CD4-positive, CD25-positive, alpha-beta regulatory T cell (primary cell): ENCODE measurements around the gene SERINC3. TPM values are rescaled to one million over a fixed set of nuclear protein-coding genes. Genes with fewer than 3 reads are reported as not detected.
A peak's percentile ranks its signal among the peaks of the same experiment; 100 is the strongest.
"Not testable (repeated sequence)": the region's sequence is repeated elsewhere in the genome, so short reads cannot be mapped to it uniquely, and the experiment has no call there.

Experiments
- ATAC-seq, 2 donors: fragments of 150-1000 bp; cut with Tn5 transposase; one replicate each; pipeline ENCODE4 v1.10.0; 2021; ENCODE audit warnings: low read depth in 2 of 2, moderate number of reproducible peaks in 2 of 2, moderate library complexity in 1 of 2
- DNase-seq, 3 donors: peaks; one replicate each; pipeline versions ENCODE4 v3.0.0 to v3.0.0-alpha.2; 2012 to 2022; ENCODE audit warnings: mixed read lengths in 1 of 3
- H3K27ac ChIP-seq: one replicate; pipeline ENCODE4 v1.7.0; 2013; ENCODE audit warnings: mild to moderate bottlenecking, low read length; ENCODE audit not compliant: insufficient read depth, poor library complexity, severe bottlenecking
- H3K27me3 ChIP-seq: one replicate; pipeline ENCODE4 v1.7.0; 2013; ENCODE audit warnings: low read length; ENCODE audit not compliant: control insufficient read depth, insufficient read depth
- H3K36me3 ChIP-seq: one replicate; pipeline ENCODE4 v1.7.0; 2013; ENCODE audit warnings: mild to moderate bottlenecking, low read length, moderate library complexity; ENCODE audit not compliant: control insufficient read depth, insufficient read depth
- H3K4me1 ChIP-seq: 2 replicates; pipeline ENCODE4 v1.7.0; 2013; ENCODE audit warnings: mild to moderate bottlenecking, low read length; ENCODE audit not compliant: insufficient read depth, control insufficient read depth, poor library complexity, severe bottlenecking
- H3K4me3 ChIP-seq: one replicate; pipeline ENCODE4 v1.7.0; 2013; ENCODE audit warnings: low read depth, mild to moderate bottlenecking, low read length, moderate library complexity
- H3K9me3 ChIP-seq, 2 experiments: 1 replicate in 1 of 2; 2 replicates in 1 of 2; pipeline ENCODE4 v1.7.0; 2013; ENCODE audit warnings: low read length in 2 of 2, mild to moderate bottlenecking in 1 of 2, moderate library complexity in 1 of 2; ENCODE audit not compliant: control insufficient read depth in 2 of 2
- H3K27ac Mint-ChIP-seq, 3 donors: one replicate each; pipeline ENCODE4 v1.8.0; 2020 to 2022; ENCODE audit warnings: mild to moderate bottlenecking in 3 of 3, mixed read lengths in 3 of 3, moderate library complexity in 2 of 3
- H3K27me3 Mint-ChIP-seq: one replicate; pipeline ENCODE4 v1.8.0; 2022; ENCODE audit warnings: mild to moderate bottlenecking, mixed read lengths
- H3K36me3 Mint-ChIP-seq: one replicate; pipeline ENCODE4 v1.8.0; 2020; ENCODE audit warnings: mixed read lengths
- H3K4me1 Mint-ChIP-seq, 4 donors: one replicate each; pipeline ENCODE4 v1.8.0; 2020 to 2022; ENCODE audit warnings: mixed read lengths in 4 of 4, mild to moderate bottlenecking in 1 of 4
- H3K4me3 Mint-ChIP-seq, 4 donors: one replicate each; pipeline ENCODE4 v1.8.0; 2020 to 2022; ENCODE audit warnings: mild to moderate bottlenecking in 4 of 4, mixed read lengths in 4 of 4, moderate library complexity in 3 of 4
- H3K9me3 Mint-ChIP-seq, 7 donors: one replicate each; pipeline ENCODE4 v1.8.0; 2020 to 2022; ENCODE audit warnings: mixed read lengths in 7 of 7, mild to moderate bottlenecking in 3 of 7, moderate library complexity in 2 of 7
- polyA plus RNA-seq, 4 donors: library from polyadenylated mRNA; unstranded; fragments of 300-500 nt; fragmentation: Illumina TruSeq; gene quantifications; one replicate each; pipeline ENCODE4 v1.2.3, GENCODE V29; 2021
- total RNA-seq: library from RNA; stranded (reverse); gene quantifications from one replicate; pipeline ENCODE4 v1.2.3, GENCODE V29; 2022

Gene SERINC3
- total RNA-seq: 77.3 TPM
- 100 to 1,000 TPM; 195 to 254 (median 202) TPM for polyA plus RNA-seq

GRCh38 chr20:44521484-44522481, at the start of gene SERINC3:
Gene SERINC3 (minus strand): TSS chr20:44522070. CDS start chr20:44521951, 119 bp downstream.
- Mint-ChIP-seq H3K4me1 (peaks cover 25 to 59% (median 39%) of the 10 kb centered on the region in 4 donors), H3K27me3 (no peaks in the 10 kb centered on the region), H3K9me3 (no peaks in the 10 kb centered on the region), H3K27ac (peak within 1 kb of the TSS; percentile 93 to 97 (median 97)), H3K4me3 (peak within 1 kb of the TSS; percentile 88 to 92 (median 92)), H3K36me3 (peaks cover 9% of the 10 kb centered on the region)
- ATAC-seq: peak; percentile 98 to 99
- Histone ChIP-seq H3K27me3 (no peaks in the 10 kb centered on the region), H3K4me3 (peak within 1 kb of the TSS; percentile 99), H3K27ac (peak within 1 kb of the TSS; percentile 97), H3K9me3 (no peaks in the 10 kb centered on the region), H3K4me1 (peaks cover 48% of the 10 kb centered on the region), H3K36me3 (peaks cover 18% of the 10 kb centered on the region)
- peak; percentile 96 to 98 (median 96) for DNase-seq

DNA sequence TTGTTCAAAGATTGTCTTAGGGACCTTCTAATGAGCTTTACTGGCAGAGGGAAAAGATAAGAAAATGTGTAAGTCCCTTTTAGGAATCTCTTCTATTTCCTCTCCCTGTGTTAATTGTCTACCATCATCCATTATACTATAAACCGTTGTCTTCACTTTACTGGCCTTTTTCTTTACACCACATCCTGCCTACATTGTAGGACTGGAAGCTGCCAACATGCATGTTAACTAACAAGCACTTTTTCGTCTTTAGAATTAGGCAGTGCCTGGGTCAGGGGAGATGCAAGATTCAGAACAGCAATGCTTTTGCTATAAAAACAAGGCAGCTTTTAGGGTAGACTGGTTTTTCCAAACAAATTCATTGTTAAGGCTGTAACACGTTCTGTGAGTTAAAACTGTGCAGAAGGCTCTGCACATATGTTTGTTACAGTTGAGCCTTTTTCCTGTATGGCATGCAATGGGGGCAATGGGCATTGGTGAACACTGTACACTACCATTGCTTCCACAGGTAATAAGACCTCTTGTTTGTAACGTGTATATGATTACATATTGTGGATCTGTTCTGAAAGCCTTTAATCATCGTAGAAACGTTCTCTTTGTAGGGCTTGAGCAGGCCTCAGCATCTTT, 49.6 kb upstream of the SERINC3 start:
- no peak overlapping the region for H3K27ac ChIP-seq
- H3K27me3 ChIP-seq: peaks cover 2% of the 10 kb centered on the region
- no peaks in the 10 kb centered on the region for H3K9me3 ChIP-seq
- no peak overlapping the region for H3K4me3 Mint-ChIP-seq
- no peaks in the 10 kb centered on the region for H3K36me3 ChIP-seq
- H3K27ac Mint-ChIP-seq: peak overlapping the region in 1 of 3 donors; percentile 32
- DNase-seq (peak in 2 of 3 donors; percentile 9 to 37), ATAC-seq (peak; percentile 31 to 40)
- no peak overlapping the region for H3K4me3 ChIP-seq
- no peaks in the 10 kb centered on the region for H3K36me3 Mint-ChIP-seq
- H3K4me1 ChIP-seq: no peaks in the 10 kb centered on the region
- H3K4me1 Mint-ChIP-seq: peaks cover 0 to 6% (median 4%) of the 10 kb centered on the region in 4 donors
- no peaks in the 10 kb centered on the region for H3K9me3 Mint-ChIP-seq
- peaks cover 5% of the 10 kb centered on the region for H3K27me3 Mint-ChIP-seq

DNA sequence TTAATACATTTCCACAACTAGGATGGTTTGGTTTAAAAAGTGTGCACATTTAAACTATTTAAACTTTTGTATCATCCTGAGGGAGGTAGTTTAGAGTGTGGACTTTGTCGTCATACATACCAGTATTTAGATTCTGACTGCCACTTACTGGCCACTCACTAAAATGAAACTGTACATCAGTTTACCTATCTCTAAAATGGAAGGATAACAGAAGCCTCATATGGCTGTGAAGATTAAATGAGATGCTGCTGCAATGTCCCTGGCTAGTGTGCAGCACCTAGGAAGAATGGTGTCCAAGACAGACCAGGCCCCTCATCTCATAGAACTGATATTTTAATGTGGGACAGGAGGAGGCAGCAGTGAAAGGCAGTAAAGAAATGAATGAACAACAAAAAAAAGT, 48.5 kb upstream of the SERINC3 start:
- Histone ChIP-seq H3K9me3 (no peaks in the 10 kb centered on the region), H3K27ac (no peak overlapping the region), H3K36me3 (no peaks in the 10 kb centered on the region), H3K4me3 (no peak overlapping the region), H3K27me3 (peaks cover 2% of the 10 kb centered on the region), H3K4me1 (no peaks in the 10 kb centered on the region)
- H3K27ac Mint-ChIP-seq: no peak overlapping the region
- H3K9me3 Mint-ChIP-seq: no peaks in the 10 kb centered on the region
- peaks cover 0 to 5% (median 4%) of the 10 kb centered on the region in 4 donors for H3K4me1 Mint-ChIP-seq
- ATAC-seq (no peak), DNase-seq (no peak)
- peaks cover 5% of the 10 kb centered on the region for H3K27me3 Mint-ChIP-seq
- H3K4me3 Mint-ChIP-seq: no peak overlapping the region
- no peaks in the 10 kb centered on the region for H3K36me3 Mint-ChIP-seq

GRCh38 chr20:44566811-44567210, 44.9 kb upstream of the SERINC3 start:
- H3K4me3 Mint-ChIP-seq: no peak overlapping the region
- no peak for ATAC-seq
- no peaks in the 10 kb centered on the region for H3K9me3 Mint-ChIP-seq

DNA sequence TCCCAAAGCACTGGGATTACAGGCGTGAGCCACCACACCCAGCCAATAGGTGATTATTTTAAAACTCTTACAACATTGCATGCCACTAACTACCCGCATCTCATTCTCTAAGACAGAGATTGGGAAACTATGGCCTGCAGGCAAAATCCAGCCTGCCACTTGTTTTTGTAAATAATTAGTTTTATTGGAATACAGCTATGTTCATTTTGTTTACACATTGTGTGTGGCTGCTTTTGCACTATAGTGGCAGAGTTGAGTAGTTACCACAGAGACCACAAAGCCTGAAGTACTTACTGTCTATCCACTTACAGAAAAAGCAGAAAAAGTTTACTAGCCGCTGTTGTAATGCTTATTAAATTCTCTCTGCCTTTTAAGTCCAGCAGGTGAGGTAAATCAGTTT, 44.1 kb upstream of the SERINC3 start:
- H3K4me3 Mint-ChIP-seq: no peak overlapping the region
- H3K4me1 Mint-ChIP-seq: peaks cover 0 to 3% (median 0%) of the 10 kb centered on the region in 4 donors

More at GRCh38 chr20:44566811-44567210, 44.9 kb upstream of the SERINC3 start:
- Histone ChIP-seq H3K36me3 (no peaks in the 10 kb centered on the region), H3K9me3 (no peaks in the 10 kb centered on the region), H3K27me3 (peaks cover 5% of the 10 kb centered on the region), H3K4me3 (no peak overlapping the region), H3K4me1 (no peaks in the 10 kb centered on the region), H3K27ac (no peak overlapping the region)
- Mint-ChIP-seq H3K36me3 (no peaks in the 10 kb centered on the region), H3K27ac (no peak overlapping the region), H3K4me1 (peaks cover 0 to 5% (median 4%) of the 10 kb centered on the region in 4 donors), H3K27me3 (peaks cover 24% of the 10 kb centered on the region)
- no peak for DNase-seq

DNA sequence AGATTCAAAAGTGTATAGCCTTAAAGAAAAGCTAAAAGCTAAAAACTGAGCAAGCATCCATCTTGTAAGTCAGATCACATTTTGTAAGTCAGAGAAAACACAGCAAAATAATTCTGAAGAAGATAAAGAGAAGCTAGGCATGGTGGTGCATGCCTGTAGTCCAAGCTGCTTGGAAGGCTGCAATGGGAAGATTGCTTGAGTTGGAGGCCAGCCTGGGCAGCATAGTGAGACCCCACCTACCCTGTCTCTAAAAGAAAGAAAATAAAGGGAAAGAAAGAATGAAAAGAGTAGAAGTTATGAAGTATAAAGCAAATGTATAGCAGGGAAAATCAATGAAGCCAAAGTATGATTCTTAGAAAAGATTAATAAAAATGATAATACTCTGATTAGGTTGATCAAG, 40.0 kb upstream of the SERINC3 start:
- Histone ChIP-seq H3K27ac (no peak overlapping the region), H3K4me3 (no peak overlapping the region), H3K27me3 (peaks cover 10% of the 10 kb centered on the region), H3K4me1 (no peaks in the 10 kb centered on the region), H3K36me3 (no peaks in the 10 kb centered on the region), H3K9me3 (no peaks in the 10 kb centered on the region)
- Mint-ChIP-seq H3K27ac (no peak overlapping the region), H3K9me3 (no peaks in the 10 kb centered on the region), H3K4me3 (no peak overlapping the region), H3K36me3 (no peaks in the 10 kb centered on the region), H3K4me1 (no peaks in the 10 kb centered on the region), H3K27me3 (peaks cover 33% of the 10 kb centered on the region)
- no peak for ATAC-seq
- no peak for DNase-seq

More for the DNA sequence above, 44.1 kb upstream of the SERINC3 start:
- ATAC-seq (no peak), DNase-seq (no peak)
- H3K36me3 Mint-ChIP-seq: no peaks in the 10 kb centered on the region
- H3K27ac Mint-ChIP-seq: peak overlapping the region in 1 of 3 donors; percentile 56
- no peaks in the 10 kb centered on the region for H3K36me3 ChIP-seq
- no peaks in the 10 kb centered on the region for H3K9me3 Mint-ChIP-seq
- no peak overlapping the region for H3K4me3 ChIP-seq
- H3K4me1 ChIP-seq: no peaks in the 10 kb centered on the region
- peaks cover 26% of the 10 kb centered on the region for H3K27me3 Mint-ChIP-seq
- H3K27ac ChIP-seq: no peak overlapping the region
- peaks cover 5% of the 10 kb centered on the region for H3K27me3 ChIP-seq
- no peaks in the 10 kb centered on the region for H3K9me3 ChIP-seq

DNA sequence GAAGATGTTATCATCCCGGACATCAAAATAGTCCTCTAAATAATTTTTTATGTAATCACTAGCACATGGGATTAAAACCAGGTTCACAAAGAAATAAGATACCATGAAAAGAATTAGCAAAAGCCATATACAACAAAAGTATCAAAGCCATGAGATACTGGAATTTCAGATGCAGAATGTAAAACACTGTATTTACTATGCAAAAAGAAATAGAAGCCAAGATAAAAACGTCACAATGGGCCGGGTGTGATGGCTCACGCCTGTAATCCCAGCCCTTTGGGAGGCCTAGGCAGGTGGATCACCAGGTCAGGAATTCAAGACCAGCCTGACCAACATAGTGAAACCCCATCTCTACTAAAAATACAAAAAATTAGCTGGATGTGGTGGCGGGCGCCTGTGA, 38.9 kb upstream of the SERINC3 start:
- H3K27me3 ChIP-seq: peaks cover 10% of the 10 kb centered on the region
- H3K9me3 ChIP-seq, H3K4me1 Mint-ChIP-seq, H3K27ac Mint-ChIP-seq, H3K36me3 Mint-ChIP-seq, DNase-seq, H3K4me3 Mint-ChIP-seq, H3K36me3 ChIP-seq, H3K9me3 Mint-ChIP-seq, H3K4me3 ChIP-seq, ATAC-seq, H3K27ac ChIP-seq, H3K4me1 ChIP-seq: not testable (repeated sequence)
- peaks cover 33% of the 10 kb centered on the region for H3K27me3 Mint-ChIP-seq
